WTC11 (cell line): Measurements from ENCODE around the gene MIR17HG. TPM values are rescaled to one million over a fixed set of nuclear protein-coding genes. Genes with fewer than 3 reads are reported as not detected.

ENCODE experiments used
- ATAC-seq: fragments of 200-7000 bp; cut with Tn5 transposase; 2 replicates; pipeline ENCODE4 v1.10.0; 2021; ENCODE audit warnings: mild to moderate bottlenecking, moderate library complexity
- CTCF ChIA-PET: fragments of 300-600 bp; sonication (Branson Sonifier 250); formaldehyde crosslinking; loops from one replicate; lab custom pipeline; 2021; ENCODE audit warnings: antibody characterized with exemption; lab: Charles Lee
- POLR2A ChIA-PET: fragments of 350-600 bp; sonication (Branson Sonifier 250); formaldehyde crosslinking; loops from one replicate; lab custom pipeline; 2021; ENCODE audit warnings: antibody characterized with exemption; lab: Charles Lee
- DNase-seq: peaks from one replicate; pipeline ENCODE4 v3.0.0; 2021; ENCODE audit warnings: low spot score
- H3K27ac Mint-ChIP-seq: 2 replicates; pipeline ENCODE4 v1.8.0; 2021; ENCODE audit warnings: mixed read lengths
- H3K27me3 Mint-ChIP-seq: 2 replicates; pipeline ENCODE4 v1.8.0; 2021; ENCODE audit warnings: low read depth, mild to moderate bottlenecking, moderate library complexity, mixed read lengths
- H3K36me3 Mint-ChIP-seq: 2 replicates; pipeline ENCODE4 v1.8.0; 2021; ENCODE audit warnings: mixed read lengths
- H3K4me1 Mint-ChIP-seq: 2 replicates; pipeline ENCODE4 v1.8.0; 2022; ENCODE audit warnings: mixed read lengths
- H3K4me3 Mint-ChIP-seq: 2 replicates; pipeline ENCODE4 v1.8.0; 2021; ENCODE audit warnings: mild to moderate bottlenecking, moderate library complexity, mixed read lengths
- H3K9me3 Mint-ChIP-seq: 2 replicates; pipeline ENCODE4 v1.8.0; 2021; ENCODE audit warnings: mixed read lengths
- ATF3 ChIP-seq: sonication (generic); formaldehyde crosslinking; conservative IDR thresholded peaks from 2 replicates; pipeline ENCODE4 v1.8.1; 2022; ENCODE audit warnings: mild to moderate bottlenecking, missing genetic modification reagents
- ATF6 ChIP-seq: sonication (generic); formaldehyde crosslinking; IDR thresholded peaks from 2 replicates; pipeline ENCODE4 v1.8.1; 2023; ENCODE audit warnings: mild to moderate bottlenecking, missing genetic modification reagents
- CBFB ChIP-seq: sonication (generic); formaldehyde crosslinking; IDR thresholded peaks from 2 replicates; pipeline ENCODE4 v1.8.1; 2022; ENCODE audit warnings: mild to moderate bottlenecking, low read depth, missing genetic modification reagents
- CREB1 ChIP-seq: sonication (generic); formaldehyde crosslinking; IDR thresholded peaks from 2 replicates; pipeline ENCODE4 v1.8.0; 2023; ENCODE audit warnings: mild to moderate bottlenecking, missing genetic modification reagents
- E2F5 ChIP-seq: sonication (generic); formaldehyde crosslinking; IDR thresholded peaks from 2 replicates; pipeline ENCODE4 v1.8.1; 2022; ENCODE audit warnings: mild to moderate bottlenecking, moderate library complexity, missing genetic modification reagents
- ERG ChIP-seq: fragments of 250-450 bp; sonication (Bioruptor Pico); IDR thresholded peaks from 2 replicates; pipeline ENCODE4 v1.8.0; 2021; ENCODE audit warnings: mild to moderate bottlenecking
- ETV6 ChIP-seq: sonication (generic); formaldehyde crosslinking; IDR thresholded peaks from 2 replicates; pipeline ENCODE4 v1.8.1; 2022; ENCODE audit warnings: mild to moderate bottlenecking, missing genetic modification reagents
- FOXP1 ChIP-seq: sonication (generic); formaldehyde crosslinking; IDR thresholded peaks from 2 replicates; pipeline ENCODE4 v1.8.0; 2022; ENCODE audit warnings: missing genetic modification reagents, mild to moderate bottlenecking, moderate library complexity, borderline replicate concordance
- FOXP4 ChIP-seq: sonication (generic); formaldehyde crosslinking; IDR thresholded peaks from 2 replicates; pipeline ENCODE4 v1.8.0; 2022; ENCODE audit warnings: mild to moderate bottlenecking, missing genetic modification reagents
- GABPB1 ChIP-seq: sonication (generic); formaldehyde crosslinking; IDR thresholded peaks from 2 replicates; pipeline ENCODE4 v1.8.1; 2023; ENCODE audit warnings: mild to moderate bottlenecking, missing genetic modification reagents
- GRHL2 ChIP-seq: fragments of 250-450 bp; sonication (Bioruptor Pico); IDR thresholded peaks from 2 replicates; pipeline ENCODE4 v1.8.0; 2022; ENCODE audit warnings: mild to moderate bottlenecking, moderate library complexity; ENCODE audit not compliant: insufficient replicate concordance, severe bottlenecking
- MXD4 ChIP-seq: fragments of 250-450 bp; sonication (Bioruptor Pico); IDR thresholded peaks from 2 replicates; pipeline ENCODE4 v1.8.0; 2021; ENCODE audit warnings: mild to moderate bottlenecking, moderate library complexity, borderline replicate concordance
- PREB ChIP-seq: sonication (generic); formaldehyde crosslinking; IDR thresholded peaks from 2 replicates; pipeline ENCODE4 v1.8.1; 2022; ENCODE audit warnings: mild to moderate bottlenecking, missing genetic modification reagents, moderate library complexity, borderline replicate concordance
- PRRX2 ChIP-seq: fragments of 250-450 bp; sonication (Bioruptor Pico); IDR thresholded peaks from 2 replicates; pipeline ENCODE4 v1.8.0; 2021; ENCODE audit warnings: mild to moderate bottlenecking
- TP53 ChIP-seq: sonication (generic); formaldehyde crosslinking; IDR thresholded peaks from 2 replicates; pipeline ENCODE4 v1.8.1; 2023; ENCODE audit warnings: mild to moderate bottlenecking, missing genetic modification reagents
- USF1 ChIP-seq: sonication (generic); formaldehyde crosslinking; IDR thresholded peaks from 2 replicates; pipeline ENCODE4 v1.8.0; 2022; ENCODE audit warnings: mild to moderate bottlenecking, missing genetic modification reagents
- total RNA-seq: library from RNA; stranded (reverse); gene quantifications from 3 replicates; pipeline ENCODE4 v1.2.3, GENCODE V29; 2021
- TF ChIP-seq, protein P1 (sequence below): fragments of 250-450 bp; sonication (Bioruptor Pico); IDR thresholded peaks from 2 replicates; pipeline ENCODE4 v1.9.0; 2021; ENCODE audit warnings: mild to moderate bottlenecking, borderline replicate concordance
- TF ChIP-seq, protein P2 (sequence below): fragments of 250-450 bp; sonication (Bioruptor Pico); IDR thresholded peaks from 2 replicates; pipeline ENCODE4 v1.9.0; 2021; ENCODE audit warnings: mild to moderate bottlenecking
- TF ChIP-seq, protein P3 (sequence below): sonication (generic); formaldehyde crosslinking; IDR thresholded peaks from 2 replicates; pipeline ENCODE4 v1.8.1; 2023; ENCODE audit warnings: mild to moderate bottlenecking, missing genetic modification reagents, moderate library complexity

Gene MIR17HG
- total RNA-seq, 1 experiment from 2014 or later: 37.1 TPM

DNA sequence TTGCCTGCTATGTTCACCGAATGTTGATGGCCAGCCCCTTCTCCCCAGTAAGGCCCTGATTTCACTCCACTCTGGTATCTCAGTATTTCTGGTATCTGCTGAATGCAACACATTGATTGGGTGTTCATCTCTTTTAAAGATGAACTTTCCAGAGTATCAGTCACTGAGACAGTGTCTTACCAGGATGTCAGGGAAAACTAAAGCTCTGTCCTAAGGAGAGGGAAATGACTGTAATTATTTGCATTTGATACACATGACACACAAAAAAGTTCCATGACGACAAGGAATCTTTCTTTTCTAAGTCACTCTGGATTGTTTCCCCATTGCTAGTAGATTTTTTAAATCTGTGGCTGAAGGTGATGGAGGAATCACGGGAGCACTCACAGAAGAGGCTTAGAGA is 53.2 kb downstream of the MIR17HG start (continued):
- TF ChIP-seq, protein P1, sequence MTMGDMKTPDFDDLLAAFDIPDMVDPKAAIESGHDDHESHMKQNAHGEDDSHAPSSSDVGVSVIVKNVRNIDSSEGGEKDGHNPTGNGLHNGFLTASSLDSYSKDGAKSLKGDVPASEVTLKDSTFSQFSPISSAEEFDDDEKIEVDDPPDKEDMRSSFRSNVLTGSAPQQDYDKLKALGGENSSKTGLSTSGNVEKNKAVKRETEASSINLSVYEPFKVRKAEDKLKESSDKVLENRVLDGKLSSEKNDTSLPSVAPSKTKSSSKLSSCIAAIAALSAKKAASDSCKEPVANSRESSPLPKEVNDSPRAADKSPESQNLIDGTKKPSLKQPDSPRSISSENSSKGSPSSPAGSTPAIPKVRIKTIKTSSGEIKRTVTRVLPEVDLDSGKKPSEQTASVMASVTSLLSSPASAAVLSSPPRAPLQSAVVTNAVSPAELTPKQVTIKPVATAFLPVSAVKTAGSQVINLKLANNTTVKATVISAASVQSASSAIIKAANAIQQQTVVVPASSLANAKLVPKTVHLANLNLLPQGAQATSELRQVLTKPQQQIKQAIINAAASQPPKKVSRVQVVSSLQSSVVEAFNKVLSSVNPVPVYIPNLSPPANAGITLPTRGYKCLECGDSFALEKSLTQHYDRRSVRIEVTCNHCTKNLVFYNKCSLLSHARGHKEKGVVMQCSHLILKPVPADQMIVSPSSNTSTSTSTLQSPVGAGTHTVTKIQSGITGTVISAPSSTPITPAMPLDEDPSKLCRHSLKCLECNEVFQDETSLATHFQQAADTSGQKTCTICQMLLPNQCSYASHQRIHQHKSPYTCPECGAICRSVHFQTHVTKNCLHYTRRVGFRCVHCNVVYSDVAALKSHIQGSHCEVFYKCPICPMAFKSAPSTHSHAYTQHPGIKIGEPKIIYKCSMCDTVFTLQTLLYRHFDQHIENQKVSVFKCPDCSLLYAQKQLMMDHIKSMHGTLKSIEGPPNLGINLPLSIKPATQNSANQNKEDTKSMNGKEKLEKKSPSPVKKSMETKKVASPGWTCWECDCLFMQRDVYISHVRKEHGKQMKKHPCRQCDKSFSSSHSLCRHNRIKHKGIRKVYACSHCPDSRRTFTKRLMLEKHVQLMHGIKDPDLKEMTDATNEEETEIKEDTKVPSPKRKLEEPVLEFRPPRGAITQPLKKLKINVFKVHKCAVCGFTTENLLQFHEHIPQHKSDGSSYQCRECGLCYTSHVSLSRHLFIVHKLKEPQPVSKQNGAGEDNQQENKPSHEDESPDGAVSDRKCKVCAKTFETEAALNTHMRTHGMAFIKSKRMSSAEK: no peak
- TF ChIP-seq MXD4 (CRISPR knock-in tag): no peak
- no peak for TF ChIP-seq CREB1 (CRISPR knock-in tag)

GRCh38 chr13:91401920-91402319 is 54.4 kb downstream of the MIR17HG start:
- peaks cover 52% of the 10 kb centered on the region for H3K27me3 Mint-ChIP-seq
- TF ChIP-seq FOXP4 (no peak), PREB (CRISPR knock-in tag) (no peak), ATF6 (CRISPR knock-in tag) (no peak), ETV6 (CRISPR knock-in tag) (no peak), PRRX2 (CRISPR knock-in tag) (no peak), ATF3 (no peak), FOXP1 (CRISPR knock-in tag) (no peak), TP53 (no peak), E2F5 (no peak), CBFB (CRISPR knock-in tag) (no peak), USF1 (CRISPR knock-in tag) (no peak), ERG (CRISPR knock-in tag) (no peak), GRHL2 (no peak), GABPB1 (CRISPR knock-in tag) (no peak)
- TF ChIP-seq, protein P2, sequence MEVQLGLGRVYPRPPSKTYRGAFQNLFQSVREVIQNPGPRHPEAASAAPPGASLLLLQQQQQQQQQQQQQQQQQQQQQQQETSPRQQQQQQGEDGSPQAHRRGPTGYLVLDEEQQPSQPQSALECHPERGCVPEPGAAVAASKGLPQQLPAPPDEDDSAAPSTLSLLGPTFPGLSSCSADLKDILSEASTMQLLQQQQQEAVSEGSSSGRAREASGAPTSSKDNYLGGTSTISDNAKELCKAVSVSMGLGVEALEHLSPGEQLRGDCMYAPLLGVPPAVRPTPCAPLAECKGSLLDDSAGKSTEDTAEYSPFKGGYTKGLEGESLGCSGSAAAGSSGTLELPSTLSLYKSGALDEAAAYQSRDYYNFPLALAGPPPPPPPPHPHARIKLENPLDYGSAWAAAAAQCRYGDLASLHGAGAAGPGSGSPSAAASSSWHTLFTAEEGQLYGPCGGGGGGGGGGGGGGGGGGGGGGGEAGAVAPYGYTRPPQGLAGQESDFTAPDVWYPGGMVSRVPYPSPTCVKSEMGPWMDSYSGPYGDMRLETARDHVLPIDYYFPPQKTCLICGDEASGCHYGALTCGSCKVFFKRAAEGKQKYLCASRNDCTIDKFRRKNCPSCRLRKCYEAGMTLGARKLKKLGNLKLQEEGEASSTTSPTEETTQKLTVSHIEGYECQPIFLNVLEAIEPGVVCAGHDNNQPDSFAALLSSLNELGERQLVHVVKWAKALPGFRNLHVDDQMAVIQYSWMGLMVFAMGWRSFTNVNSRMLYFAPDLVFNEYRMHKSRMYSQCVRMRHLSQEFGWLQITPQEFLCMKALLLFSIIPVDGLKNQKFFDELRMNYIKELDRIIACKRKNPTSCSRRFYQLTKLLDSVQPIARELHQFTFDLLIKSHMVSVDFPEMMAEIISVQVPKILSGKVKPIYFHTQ (CRISPR knock-in tag): no peak
- TF ChIP-seq, protein P3, sequence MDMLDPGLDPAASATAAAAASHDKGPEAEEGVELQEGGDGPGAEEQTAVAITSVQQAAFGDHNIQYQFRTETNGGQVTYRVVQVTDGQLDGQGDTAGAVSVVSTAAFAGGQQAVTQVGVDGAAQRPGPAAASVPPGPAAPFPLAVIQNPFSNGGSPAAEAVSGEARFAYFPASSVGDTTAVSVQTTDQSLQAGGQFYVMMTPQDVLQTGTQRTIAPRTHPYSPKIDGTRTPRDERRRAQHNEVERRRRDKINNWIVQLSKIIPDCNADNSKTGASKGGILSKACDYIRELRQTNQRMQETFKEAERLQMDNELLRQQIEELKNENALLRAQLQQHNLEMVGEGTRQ (CRISPR knock-in tag): no peak
- CTCF ChIA-PET: no interaction called here

More at GRCh38 chr13:91401920-91402319, 54.4 kb downstream of the MIR17HG start:
- H3K4me1 Mint-ChIP-seq: peaks cover 8% of the 10 kb centered on the region
- POLR2A ChIA-PET: no interaction called here
- H3K27ac Mint-ChIP-seq: no peak overlapping the region
- ATAC-seq (no peak), DNase-seq (no peak)
- no peak overlapping the region for H3K4me3 Mint-ChIP-seq
- H3K36me3 Mint-ChIP-seq: peaks cover 5% of the 10 kb centered on the region; the same call in 1 of the 2 replicates
- H3K9me3 Mint-ChIP-seq: peaks cover 11% of the 10 kb centered on the region
